Neural crest cell (in vitro differentiated cells): Measurements from ENCODE around the gene PON1. TPM values are rescaled to one million over a fixed set of nuclear protein-coding genes. Genes with fewer than 3 reads are reported as not detected.

Source experiments
- DNase-seq: peaks from one replicate; pipeline ENCODE4 v3.0.0; 2021; ENCODE audit warnings: low read depth, mixed read lengths, low spot score
- H3K27ac Mint-ChIP-seq: one replicate; pipeline ENCODE4 v1.8.0; 2021; ENCODE audit warnings: mild to moderate bottlenecking, mixed read lengths; ENCODE audit not compliant: unreplicated experiment
- H3K27me3 Mint-ChIP-seq: 2 replicates; pipeline ENCODE4 v1.8.0; 2021; ENCODE audit warnings: low read depth, mild to moderate bottlenecking, mixed read lengths
- H3K36me3 Mint-ChIP-seq: 2 replicates; pipeline ENCODE4 v1.8.0; 2021; ENCODE audit warnings: low read depth, mild to moderate bottlenecking, mixed read lengths
- H3K4me1 Mint-ChIP-seq: 2 replicates; pipeline ENCODE4 v1.8.0; 2021; ENCODE audit warnings: mixed read lengths
- H3K4me3 Mint-ChIP-seq: one replicate; pipeline ENCODE4 v1.8.0; 2021; ENCODE audit warnings: mild to moderate bottlenecking, mixed read lengths
- H3K9me3 Mint-ChIP-seq: 2 replicates; pipeline ENCODE4 v1.8.0; 2021; ENCODE audit warnings: mixed read lengths
- total RNA-seq: library from RNA; stranded (reverse); gene quantifications from 2 replicates; pipeline ENCODE4 v1.2.1, GENCODE V29; 2021
- TF ChIP-seq, protein P1 (sequence below): fragments of 200-600 bp; sonication (generic); conservative IDR thresholded peaks from 2 replicates; pipeline ENCODE4 v1.5.0; 2021; ENCODE audit warnings: antibody characterized with exemption, mild to moderate bottlenecking

The PON1 gene
- total RNA-seq, 1 donor from 2014 or later, result not detected

DNA sequence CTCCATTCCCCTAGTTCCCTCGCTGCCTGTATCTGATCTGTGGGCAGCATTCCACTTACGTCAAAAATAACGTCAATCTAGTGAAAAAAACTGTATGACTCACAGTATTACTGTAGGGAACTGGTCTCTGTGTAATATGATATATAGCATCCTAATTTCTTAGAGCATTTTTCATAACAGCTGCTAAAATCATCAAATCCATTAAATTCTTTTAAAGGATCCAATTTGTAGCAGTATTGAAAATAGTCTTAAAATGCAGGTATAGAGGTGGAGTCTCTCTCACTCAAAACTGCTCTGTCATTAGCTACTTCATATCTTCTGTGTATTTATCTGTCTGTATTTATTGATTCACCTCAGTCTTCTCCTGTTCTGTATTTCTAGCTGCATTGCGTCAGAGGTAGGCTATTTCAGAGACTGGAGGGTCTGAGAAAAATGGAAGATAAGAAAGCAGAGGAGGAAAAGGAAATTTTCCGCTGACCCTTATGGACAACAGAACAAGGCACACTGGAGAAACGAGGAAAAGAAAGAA lies 59.9 kb downstream of the PON1 start:
- TF ChIP-seq, protein P1, sequence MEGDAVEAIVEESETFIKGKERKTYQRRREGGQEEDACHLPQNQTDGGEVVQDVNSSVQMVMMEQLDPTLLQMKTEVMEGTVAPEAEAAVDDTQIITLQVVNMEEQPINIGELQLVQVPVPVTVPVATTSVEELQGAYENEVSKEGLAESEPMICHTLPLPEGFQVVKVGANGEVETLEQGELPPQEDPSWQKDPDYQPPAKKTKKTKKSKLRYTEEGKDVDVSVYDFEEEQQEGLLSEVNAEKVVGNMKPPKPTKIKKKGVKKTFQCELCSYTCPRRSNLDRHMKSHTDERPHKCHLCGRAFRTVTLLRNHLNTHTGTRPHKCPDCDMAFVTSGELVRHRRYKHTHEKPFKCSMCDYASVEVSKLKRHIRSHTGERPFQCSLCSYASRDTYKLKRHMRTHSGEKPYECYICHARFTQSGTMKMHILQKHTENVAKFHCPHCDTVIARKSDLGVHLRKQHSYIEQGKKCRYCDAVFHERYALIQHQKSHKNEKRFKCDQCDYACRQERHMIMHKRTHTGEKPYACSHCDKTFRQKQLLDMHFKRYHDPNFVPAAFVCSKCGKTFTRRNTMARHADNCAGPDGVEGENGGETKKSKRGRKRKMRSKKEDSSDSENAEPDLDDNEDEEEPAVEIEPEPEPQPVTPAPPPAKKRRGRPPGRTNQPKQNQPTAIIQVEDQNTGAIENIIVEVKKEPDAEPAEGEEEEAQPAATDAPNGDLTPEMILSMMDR, result no peak
- H3K4me3 Mint-ChIP-seq, result no peak overlapping the region
- DNase-seq, result no peak
- H3K27ac Mint-ChIP-seq, result no peak overlapping the region
- H3K4me1 Mint-ChIP-seq, result no peaks in the 10 kb centered on the region
- peaks cover 3% of the 10 kb centered on the region for H3K36me3 Mint-ChIP-seq
- H3K9me3 Mint-ChIP-seq, result no peaks in the 10 kb centered on the region
- H3K27me3 Mint-ChIP-seq, result no peaks in the 10 kb centered on the region

- DNase-seq, result no peak
- H3K4me1 Mint-ChIP-seq, result no peaks in the 10 kb centered on the region
- peaks cover under 1% of the 10 kb centered on the region for H3K9me3 Mint-ChIP-seq
- TF ChIP-seq, protein P1, result no peak
- no peak overlapping the region for H3K4me3 Mint-ChIP-seq
- H3K27me3 Mint-ChIP-seq, result no peaks in the 10 kb centered on the region
- H3K36me3 Mint-ChIP-seq, result peaks cover 4% of the 10 kb centered on the region
- no peak overlapping the region for H3K27ac Mint-ChIP-seq
Observed at GRCh38 chr7:95263785-95264362, 60.5 kb downstream of the PON1 start.

DNA sequence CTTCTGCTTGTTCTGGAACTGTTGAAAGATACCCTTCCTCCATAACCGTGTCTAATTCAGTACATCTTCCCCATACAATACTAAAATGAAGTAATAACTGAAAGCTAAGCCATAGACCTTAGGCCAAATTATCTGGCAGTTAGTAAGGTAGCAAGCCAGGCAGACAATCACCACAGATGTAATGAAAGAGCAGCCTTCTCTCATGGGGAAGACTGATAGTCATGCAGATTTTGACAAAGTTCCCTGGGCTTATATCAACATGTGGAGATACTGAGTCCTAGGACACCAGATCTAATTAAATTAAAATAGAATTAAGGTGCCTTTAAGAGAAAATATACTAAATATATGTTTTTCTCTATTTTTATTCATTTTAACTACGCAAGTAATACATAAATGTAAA lies 61.5 kb downstream of the PON1 start:
- Mint-ChIP-seq H3K27ac (no peak overlapping the region), H3K27me3 (no peaks in the 10 kb centered on the region), H3K4me3 (no peak overlapping the region), H3K9me3 (peaks cover 3% of the 10 kb centered on the region), H3K4me1 (no peaks in the 10 kb centered on the region), H3K36me3 (peaks cover 2% of the 10 kb centered on the region)
- no peak for DNase-seq
- TF ChIP-seq, protein P1, result no peak

- Mint-ChIP-seq H3K4me1 (no peaks in the 10 kb centered on the region), H3K27ac (no peak overlapping the region), H3K4me3 (no peak overlapping the region), H3K9me3 (peaks cover 3% of the 10 kb centered on the region), H3K36me3 (peaks cover 2% of the 10 kb centered on the region), H3K27me3 (no peaks in the 10 kb centered on the region)
- no peak for DNase-seq
- TF ChIP-seq, protein P1, result no peak
Observed at GRCh38 chr7:95261895-95262415, 62.4 kb downstream of the PON1 start.

DNA sequence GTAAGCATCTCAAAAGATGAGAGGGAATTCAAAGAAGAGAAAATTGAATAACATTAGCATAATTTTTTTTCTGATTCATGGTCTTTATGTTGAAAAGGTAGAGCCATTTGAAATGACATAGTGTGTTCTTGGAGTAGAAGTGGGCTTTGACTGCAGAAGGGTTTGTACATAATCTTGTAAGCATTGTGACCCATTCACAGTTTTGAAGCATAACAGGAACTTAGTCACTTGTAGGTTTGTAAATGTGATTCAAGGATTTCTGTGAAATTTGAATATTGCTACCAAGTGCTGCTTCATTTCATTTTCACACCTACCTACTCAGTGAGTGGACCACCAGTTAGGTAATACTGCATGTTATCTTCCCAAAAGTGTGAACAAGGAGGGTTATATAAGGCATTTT lies 68.6 kb downstream of the PON1 start:
- Mint-ChIP-seq H3K27me3 (no peaks in the 10 kb centered on the region), H3K9me3 (peaks cover 3% of the 10 kb centered on the region), H3K36me3 (peaks cover 5% of the 10 kb centered on the region), H3K4me1 (peaks cover 4% of the 10 kb centered on the region), H3K27ac (no peak overlapping the region), H3K4me3 (no peak overlapping the region)
- TF ChIP-seq, protein P1, result no peak
- no peak for DNase-seq
